ENCODE measurements around the gene DDX1.

Gene DDX1

GRCh38 chr2:15665067-15665942, 73.6 kb downstream of the DDX1 start:
- no peak for DNase-seq

GRCh38 chr2:15665943-15666460, 74.3 kb downstream of the DDX1 start:
- no peak for DNase-seq

GRCh38 chr2:15666861-15667808, 75.5 kb downstream of the DDX1 start:
- DNase-seq, result no peak

- no peak for DNase-seq
These were observed 76.3 kb downstream of the DDX1 start for GRCh38 chr2:15667809-15668556.

GRCh38 chr2:15668611-15669305, 77.1 kb downstream of the DDX1 start:
- no peak for DNase-seq

- no peak for DNase-seq
These were observed 77.8 kb downstream of the DDX1 start for GRCh38 chr2:15669375-15669910.

- DNase-seq, result no peak
These were observed 78.8 kb downstream of the DDX1 start for GRCh38 chr2:15670469-15670868.

- no peak for DNase-seq
These were observed 79.3 kb downstream of the DDX1 start for GRCh38 chr2:15670981-15671380.

- no peak for DNase-seq
These were observed 79.7 kb downstream of the DDX1 start for GRCh38 chr2:15671409-15671808.

- DNase-seq, result no peak
These were observed 80.5 kb downstream of the DDX1 start for GRCh38 chr2:15671842-15672815.

GRCh38 chr2:15672961-15673918, 81.6 kb downstream of the DDX1 start:
- no peak for DNase-seq

GRCh38 chr2:15673919-15674636, 82.4 kb downstream of the DDX1 start:
- DNase-seq, result no peak

GRCh38 chr2:15674637-15675455, 83.2 kb downstream of the DDX1 start:
- DNase-seq, result no peak

- no peak for DNase-seq
These were observed 84.0 kb downstream of the DDX1 start for GRCh38 chr2:15675456-15676195.

GRCh38 chr2:15677141-15677843, 85.6 kb downstream of the DDX1 start:
- DNase-seq, result no peak

GRCh38 chr2:15678346-15678745, 86.7 kb downstream of the DDX1 start:
- no peak for DNase-seq
